ENCODE measurements around the gene MGMT. TPM values are rescaled to one million over a fixed set of nuclear protein-coding genes. Genes with fewer than 3 reads are reported as not detected.

The MGMT gene
- total RNA-seq, 2 experiments from 2014 or later, result 15.4 to 16.7 TPM

DNA sequence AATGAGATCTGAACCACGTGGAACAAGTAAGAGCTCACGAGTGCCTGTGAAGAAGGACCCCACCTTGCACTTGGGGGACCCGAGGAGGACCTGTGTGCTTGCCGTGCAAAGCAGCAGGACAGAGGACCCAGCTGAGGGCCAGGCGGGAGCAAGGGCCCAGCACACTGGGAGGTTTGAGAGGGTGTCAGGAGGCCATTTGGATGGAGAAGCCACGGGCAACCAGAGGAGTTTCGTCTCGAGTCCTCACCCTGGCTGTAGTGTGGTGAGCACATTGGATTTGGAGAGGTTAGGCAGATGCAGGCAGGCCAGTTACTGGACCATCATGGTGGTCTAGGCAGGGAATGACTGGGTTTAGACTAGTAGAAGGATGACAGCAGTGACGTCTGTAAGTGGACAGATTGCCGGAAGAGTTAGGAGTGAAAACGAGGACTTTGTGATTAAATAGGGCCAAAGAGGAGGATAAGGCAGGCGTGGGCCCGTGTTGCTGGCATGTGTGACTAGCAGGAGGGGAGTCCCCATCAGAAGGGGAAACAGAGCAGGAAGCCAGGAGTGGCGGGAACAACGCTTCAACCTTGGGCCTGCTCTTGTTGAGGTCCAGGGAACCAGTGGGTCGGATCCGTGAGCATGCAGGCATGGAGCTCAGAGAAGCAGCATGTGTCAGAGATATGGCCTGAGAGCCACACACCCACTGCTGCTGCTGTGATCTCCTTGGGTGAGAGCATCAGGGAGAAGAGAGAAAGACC is 208.2 kb downstream of the MGMT start:
- Mint-ChIP-seq H3K4me3 (no peak overlapping the region), H3K27ac (no peak overlapping the region), H3K9me3 (peaks cover 4% of the 10 kb centered on the region), H3K36me3 (ENCODE audit: low read depth) (peaks cover 2% of the 10 kb centered on the region), H3K27me3 (no peaks in the 10 kb centered on the region), H3K4me1 (no peaks in the 10 kb centered on the region)
- POLR2A ChIA-PET, result no interaction called here
- CTCF ChIA-PET, result no interaction called here
- no peak for DNase-seq

DNA sequence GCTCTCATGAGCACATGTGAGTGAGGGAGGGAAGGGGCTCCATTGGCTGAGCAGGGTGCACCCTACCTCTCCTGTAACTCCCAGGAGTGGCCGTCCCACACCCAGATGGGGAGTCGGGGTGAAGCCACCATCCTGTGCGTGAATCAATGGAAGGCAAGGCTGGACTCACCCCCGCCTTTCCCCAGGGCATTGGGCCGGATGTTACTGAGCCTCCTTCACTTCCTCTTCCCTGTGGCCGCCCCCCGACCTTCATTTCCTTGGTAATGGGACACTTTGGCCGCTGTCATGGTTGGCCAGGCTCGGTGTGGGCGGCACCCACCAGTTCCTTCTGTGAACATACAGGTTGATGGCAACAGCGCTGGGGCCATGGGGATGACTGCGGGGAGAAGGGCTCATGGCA is 209.0 kb downstream of the MGMT start:
- CTCF ChIA-PET, result no interaction called here
- DNase-seq, result no peak
- Mint-ChIP-seq H3K4me3 (no peak overlapping the region), H3K4me1 (no peaks in the 10 kb centered on the region), H3K27ac (no peak overlapping the region), H3K27me3 (no peaks in the 10 kb centered on the region), H3K36me3 (ENCODE audit: low read depth) (peaks cover 2% of the 10 kb centered on the region), H3K9me3 (peaks cover 3% of the 10 kb centered on the region)
- POLR2A ChIA-PET, result no interaction called here

DNA sequence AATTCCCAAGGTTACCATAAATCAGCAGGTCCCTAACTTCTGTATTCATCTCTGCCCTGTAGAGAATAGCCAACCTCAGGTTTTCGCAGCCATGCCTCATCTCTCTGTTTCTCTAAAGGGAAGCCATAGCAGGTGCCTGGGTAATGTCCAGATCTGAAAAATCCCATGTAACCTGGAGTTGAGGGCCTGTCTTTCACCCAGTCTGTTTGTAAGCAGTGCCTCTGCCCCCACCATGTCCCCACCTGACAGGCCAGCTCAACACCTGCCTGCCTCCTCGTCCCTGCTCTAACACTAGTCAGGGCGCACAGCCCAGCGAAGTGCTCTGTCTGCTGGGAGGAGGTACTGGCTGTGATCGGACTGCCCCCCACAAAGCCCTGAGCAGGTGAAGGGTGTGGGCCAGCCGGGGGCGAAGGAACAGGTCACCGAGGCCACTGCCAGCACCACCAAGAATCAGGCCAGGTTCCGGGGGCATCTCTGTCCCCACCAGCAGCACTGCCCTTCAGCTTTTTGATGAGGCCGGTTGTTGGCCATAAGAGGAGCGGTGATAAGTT is 210.4 kb downstream of the MGMT start:
- peaks cover 2% of the 10 kb centered on the region for H3K36me3 Mint-ChIP-seq (ENCODE audit: low read depth)
- DNase-seq, result no peak
- H3K4me3 Mint-ChIP-seq, result no peak overlapping the region
- no peaks in the 10 kb centered on the region for H3K4me1 Mint-ChIP-seq
- ChIA-PET CTCF (no interaction called here), POLR2A (no interaction called here)
- no peaks in the 10 kb centered on the region for H3K27me3 Mint-ChIP-seq
- no peaks in the 10 kb centered on the region for H3K9me3 Mint-ChIP-seq
- no peak overlapping the region for H3K27ac Mint-ChIP-seq

DNA sequence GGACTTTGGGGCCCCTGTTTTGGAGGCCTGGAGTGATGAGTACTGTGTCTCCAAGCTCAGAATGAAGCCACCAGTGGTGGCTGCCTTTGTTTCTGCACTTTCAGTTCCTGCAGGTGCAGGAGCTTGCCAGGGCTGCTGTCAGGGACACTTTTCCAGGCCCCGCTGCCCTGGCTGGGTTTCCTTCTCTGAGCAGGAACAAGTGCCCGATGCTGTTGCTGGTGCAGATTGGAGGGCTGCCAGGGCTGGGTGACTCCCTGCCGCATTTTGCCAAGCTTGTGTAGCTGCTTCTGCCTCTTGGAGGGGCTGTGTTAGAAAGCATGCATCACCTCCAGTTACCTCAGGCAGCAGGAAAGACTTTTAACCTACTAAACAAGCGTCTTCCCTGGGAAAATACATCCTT is 211.1 kb downstream of the MGMT start:
- ChIA-PET POLR2A (no interaction called here), CTCF (no interaction called here)
- H3K4me1 Mint-ChIP-seq, result no peaks in the 10 kb centered on the region
- DNase-seq, result no peak
- no peak overlapping the region for H3K27ac Mint-ChIP-seq
- no peaks in the 10 kb centered on the region for H3K27me3 Mint-ChIP-seq
- H3K36me3 Mint-ChIP-seq (ENCODE audit: low read depth), result peaks cover 2% of the 10 kb centered on the region
- no peak overlapping the region for H3K4me3 Mint-ChIP-seq
- no peaks in the 10 kb centered on the region for H3K9me3 Mint-ChIP-seq

DNA sequence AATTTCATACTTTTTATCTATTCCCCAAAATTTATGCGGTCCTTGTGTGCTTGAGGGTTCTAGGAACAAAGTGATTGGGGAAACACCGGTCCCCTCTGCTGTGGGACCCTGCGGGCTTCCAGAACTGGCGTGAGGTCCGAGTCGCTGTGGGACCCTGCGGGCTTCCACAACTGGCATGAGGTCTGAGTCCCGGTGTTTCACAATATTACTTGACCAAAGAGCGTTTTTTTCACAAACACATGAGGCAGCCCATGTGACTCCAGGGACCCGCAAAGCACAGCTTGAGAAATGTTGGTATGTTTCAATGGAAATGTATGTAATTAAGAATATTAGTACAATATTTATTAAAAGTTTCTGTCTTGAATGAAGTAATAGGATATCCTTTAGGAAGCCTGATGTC is 212.2 kb downstream of the MGMT start:
- no peak for DNase-seq
- Mint-ChIP-seq H3K36me3 (ENCODE audit: low read depth) (peaks cover 2% of the 10 kb centered on the region), H3K9me3 (no peaks in the 10 kb centered on the region), H3K4me1 (no peaks in the 10 kb centered on the region), H3K27me3 (no peaks in the 10 kb centered on the region), H3K4me3 (no peak overlapping the region), H3K27ac (no peak overlapping the region)
- POLR2A ChIA-PET, result interaction anchor here (0.7 kb wide), 1 partner anchor 52 kb away, joined by 4 read pairs; no protein-coding TSS in a partner anchor
- CTCF ChIA-PET, result no interaction called here

DNA sequence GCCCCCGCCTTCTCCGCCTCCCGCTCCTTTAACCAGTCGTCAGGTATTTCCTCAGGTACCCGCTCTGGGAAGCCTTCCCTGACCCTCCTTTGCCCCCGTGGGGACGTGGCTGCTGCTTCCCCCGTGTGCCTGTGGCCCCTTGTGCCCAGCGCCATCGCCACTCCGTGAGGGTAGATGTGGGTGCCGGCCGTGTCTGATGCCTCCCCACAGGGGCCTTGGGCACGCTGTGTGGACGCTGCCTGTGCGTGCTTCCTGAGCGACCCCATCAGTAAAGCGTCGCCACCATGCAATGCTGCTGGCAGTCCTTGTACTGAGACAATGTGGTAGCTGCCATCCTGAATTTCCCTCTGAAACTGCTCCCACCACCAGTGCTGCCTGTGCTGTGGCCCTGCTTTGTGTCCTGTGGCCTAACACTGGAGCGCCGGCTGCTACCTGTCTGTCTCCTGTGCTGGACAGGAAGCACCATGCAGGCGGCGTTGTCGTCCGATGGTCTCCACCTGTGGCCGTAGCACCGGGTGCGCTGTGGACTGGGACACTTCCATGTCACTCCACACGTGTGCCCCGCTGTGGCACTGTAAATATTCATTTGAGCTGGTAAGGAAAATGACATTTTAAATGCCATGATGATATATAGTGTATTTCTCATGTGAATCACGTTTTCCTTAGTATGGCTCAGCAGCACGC is 213.8 kb downstream of the MGMT start:
- no peaks in the 10 kb centered on the region for H3K36me3 Mint-ChIP-seq (ENCODE audit: low read depth)
- no peaks in the 10 kb centered on the region for H3K27me3 Mint-ChIP-seq
- no peaks in the 10 kb centered on the region for H3K9me3 Mint-ChIP-seq
- H3K4me3 Mint-ChIP-seq, result no peak overlapping the region
- POLR2A ChIA-PET, result no interaction called here
- no peaks in the 10 kb centered on the region for H3K4me1 Mint-ChIP-seq
- DNase-seq, result no peak
- CTCF ChIA-PET, result no interaction called here
- no peak overlapping the region for H3K27ac Mint-ChIP-seq

DNA sequence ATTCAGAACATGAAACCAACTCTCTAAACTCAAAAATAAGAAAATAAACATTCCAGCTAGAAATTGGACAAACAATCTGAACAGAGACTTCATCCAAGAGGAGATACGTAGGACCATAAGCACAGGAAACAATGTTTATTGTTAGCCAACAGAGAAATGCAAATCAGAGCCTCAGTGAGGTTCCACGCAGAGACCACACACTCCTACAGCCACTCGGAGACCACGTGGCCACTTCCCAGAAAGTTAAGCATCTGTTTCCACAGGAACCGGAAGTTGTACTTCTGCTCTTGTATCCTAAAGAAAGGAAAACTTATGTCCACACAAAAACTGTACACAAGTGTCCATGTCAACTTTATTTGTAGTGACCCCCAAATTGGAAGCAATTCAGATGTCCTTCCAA is 214.8 kb downstream of the MGMT start:
- H3K9me3 Mint-ChIP-seq, result no peaks in the 10 kb centered on the region
- H3K4me3 Mint-ChIP-seq, result no peak overlapping the region
- H3K4me1 Mint-ChIP-seq, result no peaks in the 10 kb centered on the region
- DNase-seq, result no peak
- no peaks in the 10 kb centered on the region for H3K27me3 Mint-ChIP-seq
- H3K36me3 Mint-ChIP-seq (ENCODE audit: low read depth), result no peaks in the 10 kb centered on the region
- H3K27ac Mint-ChIP-seq, result no peak overlapping the region
- ChIA-PET POLR2A (no interaction called here), CTCF (no interaction called here)

DNA sequence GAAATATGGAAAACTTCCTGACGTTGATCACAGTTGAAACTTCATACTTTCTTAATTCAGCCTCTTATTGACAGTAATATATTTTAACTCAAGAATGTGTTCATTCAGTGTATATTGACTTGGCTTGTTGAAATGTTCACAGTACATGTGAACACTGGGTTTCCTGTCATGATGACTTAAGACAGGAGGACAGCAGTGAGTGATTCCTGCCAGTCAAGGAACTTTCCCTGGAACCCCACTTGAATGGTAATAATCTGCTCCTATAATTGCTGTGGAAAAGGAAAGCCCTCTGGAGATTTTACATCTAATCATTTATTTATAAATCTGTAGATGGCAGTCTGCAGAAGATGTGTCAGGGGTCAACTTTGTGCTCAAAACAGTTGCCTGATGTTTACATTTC is 216.5 kb downstream of the MGMT start:
- Mint-ChIP-seq H3K4me1 (no peaks in the 10 kb centered on the region), H3K4me3 (no peak overlapping the region), H3K27ac (no peak overlapping the region), H3K36me3 (ENCODE audit: low read depth) (no peaks in the 10 kb centered on the region), H3K9me3 (no peaks in the 10 kb centered on the region), H3K27me3 (no peaks in the 10 kb centered on the region)
- CTCF ChIA-PET, result no interaction called here
- POLR2A ChIA-PET, result no interaction called here
- no peak for DNase-seq

DNA sequence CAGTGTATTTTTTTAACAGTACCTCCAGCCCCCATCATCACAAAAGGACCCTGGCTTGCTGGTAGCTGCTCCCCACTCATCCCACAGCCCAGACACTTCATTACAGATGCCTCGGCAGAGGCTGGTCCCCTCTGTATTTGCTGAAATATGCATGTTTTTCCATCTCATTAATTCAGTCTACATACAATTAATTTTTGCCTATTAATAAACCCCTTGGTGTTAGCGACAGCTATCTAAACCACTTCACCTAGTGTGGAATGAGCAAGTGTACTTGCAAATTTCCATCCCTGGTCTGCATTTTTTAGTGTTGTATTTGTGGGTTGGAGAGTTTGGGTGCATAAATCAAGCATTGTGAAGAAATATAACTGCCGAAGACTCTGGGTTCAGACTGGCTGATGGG is 216.9 kb downstream of the MGMT start:
- ChIA-PET CTCF (no interaction called here), POLR2A (no interaction called here)
- Mint-ChIP-seq H3K27ac (no peak overlapping the region), H3K36me3 (ENCODE audit: low read depth) (no peaks in the 10 kb centered on the region), H3K4me3 (no peak overlapping the region), H3K27me3 (no peaks in the 10 kb centered on the region), H3K4me1 (no peaks in the 10 kb centered on the region), H3K9me3 (no peaks in the 10 kb centered on the region)
- no peak for DNase-seq

DNA sequence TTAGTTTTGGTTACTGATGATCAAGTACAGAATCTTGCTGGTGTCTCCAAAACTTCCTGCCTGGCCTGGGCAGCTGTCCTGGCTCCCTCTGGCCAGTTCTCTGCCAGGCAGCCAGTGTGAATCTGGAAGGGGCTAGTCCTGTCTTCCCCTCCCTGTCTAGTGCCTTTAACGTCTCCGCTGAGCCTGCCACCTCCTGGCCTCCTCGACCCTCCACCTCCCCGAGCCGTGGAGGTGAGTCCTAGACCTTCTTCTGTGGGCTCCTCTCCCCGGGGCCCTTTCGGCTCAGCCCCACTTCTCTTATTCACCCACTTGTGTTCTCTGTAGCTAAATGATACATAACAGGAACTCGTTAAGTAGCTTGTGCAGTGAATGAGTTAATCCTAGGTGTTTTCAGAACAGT is 218.2 kb downstream of the MGMT start:
- H3K9me3 Mint-ChIP-seq, result no peaks in the 10 kb centered on the region
- POLR2A ChIA-PET, result no interaction called here
- no peaks in the 10 kb centered on the region for H3K4me1 Mint-ChIP-seq
- CTCF ChIA-PET, result no interaction called here
- H3K4me3 Mint-ChIP-seq, result no peak overlapping the region
- DNase-seq, result no peak
- H3K36me3 Mint-ChIP-seq (ENCODE audit: low read depth), result no peaks in the 10 kb centered on the region
- no peaks in the 10 kb centered on the region for H3K27me3 Mint-ChIP-seq
- no peak overlapping the region for H3K27ac Mint-ChIP-seq

DNA sequence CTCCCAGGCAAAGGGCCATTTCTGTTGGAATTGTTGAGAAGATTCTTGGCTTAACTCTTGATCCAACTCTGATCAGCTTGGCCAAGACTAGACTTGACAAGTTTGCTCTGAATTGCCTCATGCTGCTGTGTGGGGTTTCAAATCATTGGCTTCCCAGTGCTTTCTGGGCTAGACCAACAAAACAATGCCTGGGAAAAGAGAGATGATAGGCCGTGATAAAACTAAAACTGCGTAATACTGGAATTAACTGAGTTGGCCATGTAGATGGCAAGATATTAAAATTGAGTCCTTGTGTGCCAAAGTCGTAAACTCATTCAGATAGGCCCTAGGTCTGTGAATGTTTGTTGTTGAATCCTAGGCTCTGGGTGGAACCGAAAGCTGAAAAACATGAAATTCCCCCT is 222.6 kb downstream of the MGMT start:
- Mint-ChIP-seq H3K4me1 (no peaks in the 10 kb centered on the region), H3K36me3 (ENCODE audit: low read depth) (no peaks in the 10 kb centered on the region), H3K27ac (no peak overlapping the region), H3K4me3 (no peak overlapping the region), H3K27me3 (no peaks in the 10 kb centered on the region), H3K9me3 (no peaks in the 10 kb centered on the region)
- DNase-seq, result no peak
- CTCF ChIA-PET, result no interaction called here
- POLR2A ChIA-PET, result no interaction called here

DNA sequence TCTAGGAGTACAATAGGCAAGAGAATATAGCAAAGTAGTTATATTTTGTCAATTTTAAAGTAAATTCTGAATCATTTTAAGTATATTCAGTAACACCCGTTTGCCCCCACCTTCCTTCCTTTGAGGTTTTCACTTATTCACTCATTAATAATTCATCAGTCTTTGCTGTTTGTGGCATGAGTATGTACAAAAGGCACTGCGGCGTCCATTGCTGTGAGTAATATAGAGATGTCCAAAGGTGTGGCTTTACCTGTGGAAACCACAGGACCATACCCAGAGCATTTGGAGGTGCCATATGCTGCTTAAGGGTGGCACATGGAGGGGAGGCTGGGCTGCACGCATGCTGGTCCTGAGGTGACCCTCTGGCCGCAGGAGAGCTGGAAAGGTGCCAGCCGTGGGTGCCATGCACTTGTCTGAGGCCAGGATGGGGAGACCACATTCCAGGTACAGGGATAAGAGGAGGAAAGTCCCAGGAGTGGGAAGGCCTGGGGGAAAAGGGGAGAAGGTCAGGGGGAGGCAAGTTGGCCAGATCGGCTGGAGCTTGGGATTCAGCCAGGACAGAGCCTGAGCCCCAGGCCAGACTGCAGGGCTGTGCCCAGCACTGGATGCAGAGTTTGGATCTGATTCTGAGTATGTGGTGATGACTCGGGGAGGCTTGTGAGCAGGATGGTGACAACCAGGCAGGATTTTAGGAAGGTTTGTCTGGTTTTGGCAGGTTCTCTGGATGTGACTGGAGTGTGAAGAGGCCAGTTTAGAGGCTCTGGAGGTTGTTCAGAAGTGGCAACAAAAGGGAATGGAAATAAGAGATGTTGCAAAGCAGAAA is 223.4 kb downstream of the MGMT start:
- ChIA-PET POLR2A (no interaction called here), CTCF (no interaction called here)
- no peak overlapping the region for H3K4me3 Mint-ChIP-seq
- H3K36me3 Mint-ChIP-seq (ENCODE audit: low read depth), result no peaks in the 10 kb centered on the region
- H3K27me3 Mint-ChIP-seq, result no peaks in the 10 kb centered on the region
- no peaks in the 10 kb centered on the region for H3K4me1 Mint-ChIP-seq
- DNase-seq, result no peak
- H3K9me3 Mint-ChIP-seq, result no peaks in the 10 kb centered on the region
- H3K27ac Mint-ChIP-seq, result no peak overlapping the region

DNA sequence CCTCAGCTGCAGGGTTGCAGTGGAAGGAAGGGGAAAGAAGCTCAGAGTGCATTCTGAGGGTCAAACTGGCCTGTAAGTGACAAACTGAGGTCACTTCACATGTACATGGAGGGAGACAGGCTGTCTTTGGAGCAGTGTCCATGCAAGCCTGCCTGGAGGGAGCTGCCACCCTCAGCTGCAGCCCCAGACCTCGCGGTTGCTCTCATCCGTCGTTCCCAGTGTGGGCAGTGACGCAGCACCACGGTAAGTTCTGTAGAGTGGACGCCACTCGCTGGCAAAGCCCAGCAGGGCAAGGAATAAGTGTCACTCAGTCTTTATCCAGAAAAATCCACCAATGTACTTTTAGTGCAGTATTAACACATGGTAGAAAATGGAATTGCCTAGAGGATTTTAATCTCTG is 225.7 kb downstream of the MGMT start:
- no peaks in the 10 kb centered on the region for H3K9me3 Mint-ChIP-seq
- H3K36me3 Mint-ChIP-seq (ENCODE audit: low read depth), result no peaks in the 10 kb centered on the region
- ChIA-PET POLR2A (no interaction called here), CTCF (no interaction called here)
- H3K4me1 Mint-ChIP-seq, result no peaks in the 10 kb centered on the region
- no peak for DNase-seq
- no peak overlapping the region for H3K27ac Mint-ChIP-seq
- no peaks in the 10 kb centered on the region for H3K27me3 Mint-ChIP-seq
- H3K4me3 Mint-ChIP-seq, result no peak overlapping the region
